GM19452 (cell line): ENCODE data around the gene SATB1.

ENCODE experiments used
- ATAC-seq: cut with Tn5 transposase; IDR thresholded peaks from one replicate; pipeline ENCODE4 v1.9.1; 2021; ENCODE audit not compliant: unreplicated experiment

SATB1 gene

GRCh38 chr3:18432752-18433151, 7.6 kb upstream of the SATB1 start:
- ATAC-seq: no peak

- no peak for ATAC-seq
Measured at GRCh38 chr3:18431266-18431665, 6.1 kb upstream of the SATB1 start.

GRCh38 chr3:18428991-18429745, 4.0 kb upstream of the SATB1 start:
- ATAC-seq: no peak

- ATAC-seq: no peak
Measured at GRCh38 chr3:18428036-18428435, 2.9 kb upstream of the SATB1 start.

GRCh38 chr3:18426597-18427193, 1.6 kb upstream of the SATB1 start:
- no peak for ATAC-seq

GRCh38 chr3:18425641-18426257, 610 bp upstream of the SATB1 start:
- no peak for ATAC-seq

GRCh38 chr3:18424213-18424728, 868 bp downstream of the SATB1 start:
- no peak for ATAC-seq

GRCh38 chr3:18423401-18424212, 1.5 kb downstream of the SATB1 start:
- peak; percentile 66 for ATAC-seq

GRCh38 chr3:18422972-18423371, 2.2 kb downstream of the SATB1 start:
- no peak for ATAC-seq

GRCh38 chr3:18420555-18420954, 4.6 kb downstream of the SATB1 start:
- ATAC-seq: no peak

GRCh38 chr3:18419232-18419631, 5.9 kb downstream of the SATB1 start:
- ATAC-seq: no peak

- ATAC-seq: no peak
Measured at GRCh38 chr3:18417904-18418572, 7.1 kb downstream of the SATB1 start.

GRCh38 chr3:18416332-18416731, 8.8 kb downstream of the SATB1 start:
- ATAC-seq: no peak

GRCh38 chr3:18415839-18416238, 9.3 kb downstream of the SATB1 start:
- ATAC-seq: no peak

- ATAC-seq: no peak
Measured at GRCh38 chr3:18415167-18415566, 10.0 kb downstream of the SATB1 start.

GRCh38 chr3:18412684-18413083, 12.5 kb downstream of the SATB1 start:
- ATAC-seq: no peak

- ATAC-seq: no peak
Measured at GRCh38 chr3:18411541-18411940, 13.6 kb downstream of the SATB1 start.

GRCh38 chr3:18410205-18410604, 14.9 kb downstream of the SATB1 start:
- ATAC-seq: no peak

- no peak for ATAC-seq
Measured at GRCh38 chr3:18409266-18409665, 15.9 kb downstream of the SATB1 start.

- ATAC-seq: no peak
Measured at GRCh38 chr3:18405141-18405540, 20.0 kb downstream of the SATB1 start.

GRCh38 chr3:18403061-18403460, 22.1 kb downstream of the SATB1 start:
- ATAC-seq: no peak
